Pons (tissue), 1 donor: ENCODE data around the gene NTM.
A peak's percentile ranks its signal among the peaks of the same experiment; 100 is the strongest.
"Not testable (repeated sequence)": the region's sequence is repeated elsewhere in the genome, so short reads cannot be mapped to it uniquely, and the experiment has no call there.

ENCODE experiments used
- DNase-seq: peaks from one replicate; pipeline ENCODE4 v3.0.0-alpha.2; 2016; ENCODE audit warnings: low spot score

Gene NTM

GRCh38 chr11:131893988-131894387, 523.6 kb downstream of the NTM start:
- DNase-seq, result no peak

GRCh38 chr11:131894615-131895544, 524.5 kb downstream of the NTM start:
- no peak for DNase-seq

- DNase-seq, result no peak
Measured at GRCh38 chr11:131895865-131896264, 525.5 kb downstream of the NTM start.

GRCh38 chr11:131896978-131897615, 526.7 kb downstream of the NTM start:
- no peak for DNase-seq

- no peak for DNase-seq
Measured at GRCh38 chr11:131897956-131898355, 527.5 kb downstream of the NTM start.

GRCh38 chr11:131898949-131899348, 528.5 kb downstream of the NTM start:
- no peak for DNase-seq

- DNase-seq, result peak; percentile 54
Measured at GRCh38 chr11:131899950-131900580, 529.6 kb downstream of the NTM start.

- DNase-seq, result no peak
Measured at GRCh38 chr11:131902421-131902820, 532.0 kb downstream of the NTM start.

GRCh38 chr11:131903074-131903473, 532.7 kb downstream of the NTM start:
- no peak for DNase-seq

- no peak for DNase-seq
Measured at GRCh38 chr11:131904756-131905155, 534.3 kb downstream of the NTM start.

- DNase-seq, result peak; percentile 70
Measured at GRCh38 chr11:131906963-131907362, 536.5 kb downstream of the NTM start.

GRCh38 chr11:131907371-131907770, 537.0 kb downstream of the NTM start:
- DNase-seq, result no peak

GRCh38 chr11:131908316-131908715, 537.9 kb downstream of the NTM start:
- DNase-seq, result no peak

- no peak for DNase-seq
Measured at GRCh38 chr11:131909426-131910177, 539.2 kb downstream of the NTM start.

- DNase-seq, result no peak
Measured at GRCh38 chr11:131910178-131910522, 539.7 kb downstream of the NTM start.

- DNase-seq, result no peak
Measured at GRCh38 chr11:131910523-131911387, 540.3 kb downstream of the NTM start.

GRCh38 chr11:131911388-131912032, 541.1 kb downstream of the NTM start:
- not testable (repeated sequence) for DNase-seq

GRCh38 chr11:131912134-131912533, 541.7 kb downstream of the NTM start:
- no peak for DNase-seq

GRCh38 chr11:131913267-131913666, 542.9 kb downstream of the NTM start:
- DNase-seq, result no peak

GRCh38 chr11:131914361-131914774, 544.0 kb downstream of the NTM start:
- no peak for DNase-seq

- no peak for DNase-seq
Measured at GRCh38 chr11:131916638-131917037, 546.2 kb downstream of the NTM start.
